Esophagus muscularis mucosa (tissue), 4 donors: Measurements from ENCODE around the gene DOLPP1. TPM values are rescaled to one million over a fixed set of nuclear protein-coding genes. Genes with fewer than 3 reads are reported as not detected.

ENCODE experiments used
- DNase-seq: peaks from one replicate; pipeline ENCODE4 v3.0.0-alpha.2; 2017; ENCODE audit errors: extremely low spot score
- H3K27ac ChIP-seq, 4 donors: fragments of 200-600 bp; sonication (generic); replicated peaks in 1 of 4; 1 replicate in 3 of 4; 2 replicates in 1 of 4; pipeline ENCODE4 v1.5.1; 2016 to 2019; ENCODE audit warnings: mild to moderate bottlenecking in 1 of 4
- H3K27me3 ChIP-seq, 4 donors: fragments of 200-600 bp; sonication (generic); one replicate each; pipeline versions ENCODE4 v1.5.1 to v1.6.0; 2016 to 2019
- H3K36me3 ChIP-seq, 4 donors: fragments of 200-600 bp; sonication (generic); one replicate each; pipeline ENCODE4 v1.5.1; 2016 to 2019
- H3K4me1 ChIP-seq, 4 donors: fragments of 200-600 bp; sonication (generic); one replicate each; pipeline ENCODE4 v1.5.1; 2016 to 2019
- H3K4me3 ChIP-seq, 4 donors: fragments of 200-600 bp; sonication (generic); 1 replicate in 2 of 4; 2 replicates in 2 of 4; pipeline ENCODE4 v1.5.1; 2016 to 2019; ENCODE audit warnings: mild to moderate bottlenecking in 4 of 4, moderate library complexity in 1 of 4
- H3K9me3 ChIP-seq, 4 donors: fragments of 200-600 bp; sonication (generic); 1 replicate in 3 of 4; 2 replicates in 1 of 4; pipeline ENCODE4 v1.5.1; 2016 to 2019
- CTCF ChIP-seq, 3 experiments: fragments of 200-600 bp in 2 of 3; fragments of 450-650 bp in 1 of 3; sonication (generic) in 2 of 3; IDR thresholded peaks; one replicate each; pipeline ENCODE4 v1.5.1; 2017 to 2019; ENCODE audit warnings: antibody characterized with exemption in 3 of 3, mild to moderate bottlenecking in 2 of 3, moderate library complexity in 1 of 3
- EP300 ChIP-seq: sonication (generic); formaldehyde crosslinking; IDR thresholded peaks from one replicate; pipeline ENCODE4 v1.6.1; 2017; ENCODE audit warnings: antibody characterized with exemption
- POLR2A ChIP-seq: fragments of 450-650 bp; IDR thresholded peaks from one replicate; pipeline ENCODE4 v1.6.1; 2017; ENCODE audit warnings: antibody characterized with exemption, moderate library complexity, mild to moderate bottlenecking, low read depth
- POLR2AphosphoS5 ChIP-seq, 2 donors: sonication (generic); formaldehyde crosslinking; IDR thresholded peaks; one replicate each; pipeline ENCODE4 v1.6.1; 2017; ENCODE audit warnings: antibody characterized with exemption in 2 of 2
- WGBS: methylation state at CpG from one replicate; pipeline ENCODE4 v1.1.5; 2018; 5-methylcytosine and 5-hydroxymethylcytosine counted together
- intact Hi-C: fragments of 100-400 bp; cut with DNase I; formaldehyde crosslinking; loops from one replicate; pipeline ENCODE4 v1.15.1; 2023
- total RNA-seq, 4 donors: library from RNA; depleted of rRNA; stranded (reverse); fragments of >200 nt; gene quantifications; one replicate each; pipeline versions ENCODE4 v1.1.0 to v1.2.1, GENCODE V29; 2016

The DOLPP1 gene
- total RNA-seq, 4 donors from 2014 or later: 3.0 to 5.5 (median 4.3) TPM

GRCh38 chr9:129095908-129096307, 15.0 kb downstream of the DOLPP1 start:
- H3K27ac ChIP-seq: no peak overlapping the region
- H3K27me3 ChIP-seq: no peaks in the 10 kb centered on the region
- peaks cover 32 to 60% (median 57%) of the 10 kb centered on the region in 4 donors for H3K36me3 ChIP-seq

GRCh38 chr9:129097671-129098306, 16.9 kb downstream of the DOLPP1 start:
- no peaks in the 10 kb centered on the region for H3K9me3 ChIP-seq
- WGBS: 95% methylated on average over 12 of the region's 16 CpGs
- TF ChIP-seq CTCF (IDR thresholded peaks at IDR 0.05): no peak
- no peak for TF ChIP-seq POLR2A
- no peak for TF ChIP-seq POLR2AphosphoS5 (IDR thresholded peaks at IDR 0.05)
- TF ChIP-seq EP300: no peak
- H3K4me3 ChIP-seq: no peak overlapping the region
- H3K27me3 ChIP-seq: no peaks in the 10 kb centered on the region
- H3K4me1 ChIP-seq: peaks cover 0 to 5% (median 0%) of the 10 kb centered on the region in 4 donors
- no peak for DNase-seq
- intact Hi-C loops: no loop called here
- no peak overlapping the region for H3K27ac ChIP-seq
- peaks cover 32 to 77% (median 70%) of the 10 kb centered on the region in 4 donors for H3K36me3 ChIP-seq

More at GRCh38 chr9:129095908-129096307, 15.0 kb downstream of the DOLPP1 start:
- no peaks in the 10 kb centered on the region for H3K9me3 ChIP-seq
- intact Hi-C loops: no loop called here
- TF ChIP-seq CTCF (IDR thresholded peaks at IDR 0.05) (no peak), POLR2AphosphoS5 (IDR thresholded peaks at IDR 0.05) (no peak), POLR2A (no peak), EP300 (no peak)
- peaks cover 0 to 5% (median 0%) of the 10 kb centered on the region in 4 donors for H3K4me1 ChIP-seq
- no peak for DNase-seq
- H3K4me3 ChIP-seq: no peak overlapping the region
- 94% methylated on average over 8 of the region's 12 CpGs for WGBS

- whole genome bisulfite sequencing: 96% methylated on average over 7 of the region's 11 CpGs
- DNase-seq: no peak
These were observed 17.4 kb downstream of the DOLPP1 start for GRCh38 chr9:129098328-129098727.

GRCh38 chr9:129100383-129101169, 19.7 kb downstream of the DOLPP1 start:
- WGBS: 100% methylated on average over 1 of the region's 28 CpGs
- Histone ChIP-seq H3K9me3 (no peaks in the 10 kb centered on the region), H3K27me3 (no peaks in the 10 kb centered on the region), H3K4me3 (no peak overlapping the region), H3K4me1 (peaks cover 0 to 6% (median 2%) of the 10 kb centered on the region in 4 donors), H3K36me3 (peaks cover 30 to 87% (median 62%) of the 10 kb centered on the region in 4 donors), H3K27ac (no peak overlapping the region)
- TF ChIP-seq POLR2AphosphoS5 (IDR thresholded peaks at IDR 0.05): no peak
- no peak for TF ChIP-seq CTCF (IDR thresholded peaks at IDR 0.05)
- no peak for TF ChIP-seq EP300
- no peak for TF ChIP-seq POLR2A
- intact Hi-C loops: no loop called here
- DNase-seq: no peak

More at GRCh38 chr9:129098328-129098727, 17.4 kb downstream of the DOLPP1 start:
- peaks cover 0 to 8% (median 2%) of the 10 kb centered on the region in 4 donors for H3K4me1 ChIP-seq
- intact Hi-C loops: no loop called here
- H3K27me3 ChIP-seq: no peaks in the 10 kb centered on the region
- H3K36me3 ChIP-seq: peaks cover 32 to 82% (median 70%) of the 10 kb centered on the region in 4 donors
- TF ChIP-seq CTCF (IDR thresholded peaks at IDR 0.05) (no peak), POLR2AphosphoS5 (IDR thresholded peaks at IDR 0.05) (no peak), EP300 (no peak), POLR2A (no peak)
- H3K27ac ChIP-seq: no peak overlapping the region
- no peak overlapping the region for H3K4me3 ChIP-seq
- no peaks in the 10 kb centered on the region for H3K9me3 ChIP-seq
